DMS53 (cell line): Measurements from ENCODE around the gene SLC1A2.

Experiments used
- DNase-seq: peaks from one replicate; lab custom pipeline; 2025; lab: John Stamatoyannopoulos, UW

The SLC1A2 gene

DNA sequence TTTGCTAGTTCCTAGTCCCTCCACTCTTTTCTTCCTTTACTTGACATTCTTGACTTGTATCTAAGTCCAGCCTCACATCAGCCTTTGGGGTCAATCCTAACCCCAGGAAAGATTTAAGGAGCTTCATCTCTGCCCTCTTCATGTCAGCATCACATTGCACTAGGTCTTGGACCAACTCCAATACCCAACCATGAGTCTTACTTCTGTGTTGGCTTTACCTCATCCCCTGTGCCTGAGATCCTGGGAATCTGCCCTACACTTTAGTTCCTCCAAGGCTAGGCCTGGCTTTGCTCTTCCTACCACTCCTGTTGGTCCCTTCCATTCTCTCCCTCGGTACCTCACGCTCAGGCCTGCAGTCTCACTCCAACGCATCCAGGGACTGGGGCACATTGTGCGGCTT, 117.0 kb downstream of the SLC1A2 start:
- no peak for DNase-seq

DNA sequence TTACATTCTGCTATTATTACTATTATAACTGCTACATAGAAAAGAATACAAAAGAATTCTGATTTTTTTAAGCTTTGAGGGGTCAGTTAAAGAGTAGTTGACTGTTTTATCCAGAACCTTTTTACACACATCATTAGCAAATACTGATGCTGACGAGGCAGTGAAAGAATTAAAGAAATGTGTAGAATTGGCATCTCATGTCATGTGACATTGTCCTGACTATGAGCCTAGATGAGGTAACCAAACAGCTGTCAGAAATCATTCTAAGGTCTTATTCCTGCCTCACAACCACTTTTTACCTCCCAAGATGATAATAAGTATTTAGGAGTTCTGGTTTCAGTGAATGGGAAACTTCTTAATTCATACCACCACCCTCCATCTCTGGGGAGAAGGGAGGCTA, 121.0 kb downstream of the SLC1A2 start:
- no peak for DNase-seq

DNA sequence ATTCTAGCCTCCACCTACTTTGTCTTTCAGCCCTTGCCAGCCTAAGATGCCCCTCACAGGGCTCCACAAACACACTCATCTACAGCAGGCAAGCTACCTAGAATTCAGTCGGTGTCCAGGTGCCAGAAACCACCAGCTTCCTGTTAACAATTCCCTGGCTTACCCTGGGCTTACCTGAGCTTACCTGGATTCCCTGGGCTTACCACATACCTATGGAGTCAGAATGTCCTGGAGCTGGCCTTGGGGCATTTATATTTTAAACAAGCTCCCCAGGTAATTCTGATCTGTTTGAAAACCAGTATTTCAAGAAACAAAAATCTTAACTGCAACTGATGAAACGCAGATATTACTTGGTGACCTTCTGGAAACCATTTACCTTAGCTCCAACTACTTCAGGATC, 123.6 kb downstream of the SLC1A2 start:
- DNase-seq: no peak

DNA sequence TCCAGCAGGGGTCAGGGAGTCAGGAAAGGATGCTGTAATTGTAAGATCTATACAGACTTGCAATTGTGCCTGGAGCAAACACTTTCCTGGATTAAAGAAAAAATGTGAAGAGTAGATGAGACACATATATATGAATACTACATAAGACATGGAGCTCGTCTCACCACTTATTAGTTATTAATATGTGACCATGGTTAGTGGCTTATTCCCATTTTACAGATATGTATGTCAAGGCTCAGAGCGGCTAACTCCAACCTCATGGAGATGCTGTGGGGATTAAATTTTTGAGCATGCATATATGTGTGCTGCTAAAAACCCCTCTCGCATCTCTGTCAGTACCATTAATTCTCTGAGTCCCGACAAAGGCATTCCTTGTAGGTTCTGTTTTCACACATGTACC, 125.7 kb downstream of the SLC1A2 start:
- DNase-seq: no peak

DNA sequence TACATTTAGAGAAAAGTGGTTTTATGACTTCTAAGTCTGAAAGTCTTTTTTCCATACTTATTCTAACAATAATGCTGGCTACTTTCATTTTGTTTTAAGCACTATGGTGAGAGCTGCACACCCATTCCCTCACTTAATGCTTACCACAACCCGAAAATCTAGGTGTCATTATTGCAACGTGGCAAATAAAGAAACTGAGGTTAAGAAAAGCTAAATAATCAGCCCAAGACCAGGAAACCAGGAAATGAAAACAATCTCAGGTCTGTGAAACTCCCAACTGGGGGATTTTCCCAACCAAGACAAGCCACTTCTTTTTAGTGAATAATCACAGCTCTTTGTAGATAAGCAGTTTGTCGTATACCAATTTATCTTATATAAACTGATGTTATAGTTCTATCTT, 126.3 kb downstream of the SLC1A2 start:
- no peak for DNase-seq

DNA sequence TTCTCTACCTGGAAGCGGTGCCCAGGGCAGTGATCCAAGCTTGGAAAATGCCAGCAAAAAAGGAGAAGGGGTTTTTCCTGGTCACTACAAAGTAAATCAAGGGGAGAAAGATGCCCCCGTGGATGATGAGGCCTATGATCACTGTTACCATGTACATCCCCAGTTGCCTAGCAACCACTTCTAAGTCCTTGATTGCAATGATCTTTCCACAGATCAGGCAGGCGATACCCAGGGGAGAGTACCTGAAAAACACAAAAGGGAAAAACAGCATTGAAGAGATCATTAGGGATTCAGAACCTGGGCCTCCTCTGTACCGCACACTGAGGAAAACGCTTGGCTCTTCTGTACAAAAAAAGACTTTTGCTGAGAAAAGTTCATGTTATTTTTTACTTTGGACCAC, 127.1 kb downstream of the SLC1A2 start:
- DNase-seq: peak; percentile 11

DNA sequence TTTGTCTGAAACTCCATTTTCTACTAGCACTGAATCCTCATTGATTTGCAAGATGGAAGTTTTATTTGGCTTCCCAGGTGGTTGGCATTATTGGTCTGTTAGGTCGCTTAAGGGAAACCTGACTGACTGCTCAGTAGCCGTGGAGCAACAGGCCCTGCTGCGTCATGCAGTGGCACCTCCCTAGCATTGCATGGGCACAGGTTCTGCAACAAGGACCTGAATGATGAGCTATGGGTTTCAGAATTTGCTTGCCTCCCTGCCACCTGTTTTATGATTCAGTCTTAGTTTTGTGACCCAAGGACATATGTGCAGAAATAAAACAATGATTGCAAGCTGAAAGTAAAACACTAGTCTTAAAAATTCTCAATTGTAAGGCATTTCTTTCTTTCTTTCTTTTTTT, 128.5 kb downstream of the SLC1A2 start:
- no peak for DNase-seq

DNA sequence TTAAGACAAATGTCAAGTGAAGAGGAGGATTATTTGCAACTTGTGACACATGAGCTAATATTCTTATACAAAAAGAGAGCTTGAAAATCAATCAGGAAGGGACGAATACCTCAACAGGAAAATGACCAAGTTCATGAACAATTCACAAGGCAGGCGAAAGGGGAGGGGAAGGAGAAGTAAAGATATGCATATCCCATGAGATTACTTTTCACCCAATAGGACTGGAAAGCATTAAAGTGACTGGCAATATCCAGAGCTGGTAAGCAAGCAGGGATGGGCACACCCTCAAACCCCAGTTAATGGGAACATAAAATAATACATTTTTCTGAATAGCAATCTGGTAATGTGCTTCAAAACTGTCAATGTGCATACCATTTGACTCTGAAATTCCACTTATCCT, 129.5 kb downstream of the SLC1A2 start:
- no peak for DNase-seq

DNA sequence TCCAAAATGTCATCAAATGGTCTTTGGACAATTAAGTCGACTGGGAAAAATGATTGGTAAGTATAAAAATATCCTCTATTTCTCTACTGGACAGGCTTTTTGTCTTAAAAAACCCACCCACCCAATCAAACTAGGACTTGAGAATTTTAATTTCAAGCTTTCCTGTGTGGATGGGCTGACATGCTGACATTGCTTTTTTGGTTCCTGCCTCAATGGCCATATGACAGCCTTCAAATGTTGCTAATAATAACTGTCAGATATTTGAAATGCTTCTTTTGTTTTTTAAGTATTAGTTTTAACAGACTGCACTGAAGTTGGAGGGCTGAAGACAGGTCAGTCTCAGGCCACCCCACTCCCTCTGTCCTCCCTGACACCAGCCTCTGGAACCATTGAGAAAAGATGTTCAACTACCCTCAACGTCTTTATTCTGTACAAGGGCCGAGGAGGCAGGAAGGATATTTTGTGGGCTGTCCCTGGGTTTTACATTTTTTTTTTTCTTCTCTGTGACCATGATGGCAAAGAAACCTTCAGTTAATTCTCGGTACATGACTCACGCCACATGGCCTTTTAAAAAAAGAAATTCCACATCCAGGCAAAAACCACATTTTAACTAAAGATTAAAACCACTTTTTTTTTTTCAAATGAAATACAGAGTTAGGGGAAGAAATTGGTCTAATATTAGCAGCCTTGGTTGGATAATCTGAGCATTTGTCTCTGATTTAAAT, 130.4 kb downstream of the SLC1A2 start:
- no peak for DNase-seq

DNA sequence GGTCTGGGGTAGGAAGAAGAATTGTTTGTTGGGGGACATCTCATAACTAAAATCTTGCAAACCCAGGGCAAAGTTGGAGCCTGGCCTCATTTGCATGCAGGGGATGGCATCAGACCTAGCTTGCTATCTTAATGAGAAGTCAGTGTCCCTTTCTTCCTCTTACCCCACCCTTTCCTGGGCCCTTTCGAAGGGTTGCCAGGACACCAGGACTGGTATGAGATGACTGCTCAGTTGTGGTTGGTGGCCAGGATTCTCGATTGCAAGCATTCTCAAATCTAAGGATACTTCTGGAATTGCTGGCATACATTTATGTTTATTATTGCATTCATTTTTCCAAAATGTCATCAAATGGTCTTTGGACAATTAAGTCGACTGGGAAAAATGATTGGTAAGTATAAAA, 131.0 kb downstream of the SLC1A2 start:
- no peak for DNase-seq

DNA sequence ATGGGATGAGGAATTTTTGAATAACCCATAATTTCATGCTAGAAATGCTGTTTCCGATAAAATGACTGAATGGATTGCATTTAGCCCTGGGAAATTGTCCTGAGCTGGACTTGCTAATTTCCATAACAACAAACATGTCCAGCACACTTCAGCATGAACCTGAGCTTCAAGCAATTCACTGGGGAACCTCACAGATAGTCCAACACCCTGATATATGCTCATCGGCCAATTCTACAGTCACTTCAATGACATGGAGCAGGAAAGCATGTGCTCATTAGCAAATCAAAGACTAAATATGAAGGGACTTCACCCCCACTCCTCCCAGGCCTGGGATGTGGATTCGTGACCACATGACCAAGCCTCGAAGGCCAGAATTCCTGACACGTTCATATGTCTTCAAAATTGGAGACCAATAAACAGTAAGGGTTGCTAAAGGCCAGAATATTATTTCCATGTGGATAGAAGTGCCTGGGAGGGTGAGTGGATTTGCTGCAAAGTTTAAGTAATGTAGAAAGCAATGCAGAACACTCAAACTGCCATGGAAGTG, 131.9 kb downstream of the SLC1A2 start:
- no peak for DNase-seq

DNA sequence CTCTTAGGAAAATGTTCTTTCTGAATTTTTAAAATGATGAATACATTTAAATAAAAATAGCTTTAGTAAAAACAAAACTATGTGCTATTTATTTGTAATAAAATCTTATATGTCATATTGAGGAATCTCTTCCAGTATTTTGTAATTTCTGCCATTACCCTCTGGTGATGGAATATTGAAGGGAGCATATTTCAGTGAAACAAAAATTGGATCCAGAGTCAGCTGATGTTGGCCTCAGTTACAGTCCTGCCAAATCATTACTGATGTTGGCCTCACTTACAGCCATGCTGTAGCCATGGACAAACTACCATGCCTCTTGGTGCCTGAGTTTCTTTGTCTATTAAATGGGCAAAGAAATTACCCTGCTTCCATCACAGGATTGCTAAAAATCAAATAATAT, 133.2 kb downstream of the SLC1A2 start:
- DNase-seq: no peak

DNA sequence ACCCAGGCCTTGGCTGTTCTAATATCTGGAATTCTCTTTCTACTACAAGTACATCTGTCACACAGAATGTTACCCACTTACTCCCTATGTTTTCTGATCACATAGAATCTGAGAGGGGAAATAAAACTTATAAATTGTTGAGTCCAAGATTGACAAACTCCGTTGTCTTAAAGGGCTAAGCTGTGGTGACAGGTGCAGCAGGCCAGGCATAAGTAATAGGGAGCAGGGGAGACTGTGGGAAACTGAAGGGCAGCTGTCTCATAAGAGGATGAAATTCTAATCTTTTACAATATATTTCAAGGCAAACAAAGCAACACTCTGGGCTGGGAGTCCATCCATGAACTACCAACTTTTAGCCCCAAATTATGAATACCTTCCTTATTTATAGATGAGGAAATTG, 133.9 kb downstream of the SLC1A2 start:
- DNase-seq: no peak

DNA sequence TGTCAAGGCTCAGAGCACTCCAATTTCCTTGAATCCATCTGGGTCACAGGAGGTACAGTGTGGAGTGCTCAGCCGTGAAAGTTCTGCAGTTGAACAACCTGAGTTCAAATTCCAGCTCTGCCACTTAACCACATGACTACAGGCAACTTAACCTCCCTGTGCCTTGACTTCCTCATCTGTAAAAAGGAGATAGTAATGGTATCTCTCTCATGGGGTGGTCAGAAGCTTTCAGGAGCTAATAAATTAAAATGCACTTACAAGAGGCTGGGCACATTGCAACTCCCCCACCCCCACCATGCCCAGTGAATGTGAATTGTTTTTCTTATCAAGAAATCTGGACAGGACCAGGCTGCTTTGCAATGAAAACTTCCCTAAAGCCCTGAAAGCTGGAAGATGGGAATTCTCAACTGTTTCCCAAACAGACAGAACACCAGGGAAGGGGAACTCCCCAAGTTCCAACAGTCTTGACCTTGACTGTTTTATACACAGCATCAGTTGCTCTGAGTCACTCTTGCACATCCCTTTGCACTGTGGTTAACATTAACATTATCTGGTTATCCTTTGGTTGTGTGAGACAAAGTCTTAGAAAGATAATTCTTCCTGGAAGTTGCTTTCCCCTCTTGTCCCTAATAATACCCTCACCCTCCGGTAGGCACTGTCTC, 137.0 kb downstream of the SLC1A2 start:
- no peak for DNase-seq

DNA sequence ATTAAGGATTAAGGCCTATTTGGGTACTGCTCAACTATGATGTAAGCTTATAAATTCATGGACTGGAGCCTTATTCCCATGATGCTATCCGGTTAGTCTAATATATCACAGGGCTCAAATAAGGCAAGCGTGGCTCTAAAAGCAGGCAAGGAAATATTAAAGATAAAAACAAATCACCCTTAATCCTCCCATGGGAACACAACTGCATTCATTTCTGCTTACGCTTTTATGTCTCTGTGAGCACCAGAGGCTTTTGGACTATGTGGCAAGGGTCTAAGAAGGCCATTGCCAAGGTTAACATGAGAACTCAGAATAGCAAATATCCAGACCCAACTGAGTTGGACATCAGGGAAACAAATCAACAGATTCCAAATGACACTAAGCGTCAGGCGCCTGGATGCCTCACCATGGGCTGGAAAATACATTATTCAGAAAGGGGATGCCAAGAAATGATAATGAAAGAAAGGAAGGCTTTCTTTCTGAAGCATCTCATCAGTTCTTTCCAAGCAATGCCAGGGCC, 138.1 kb downstream of the SLC1A2 start:
- DNase-seq: no peak

DNA sequence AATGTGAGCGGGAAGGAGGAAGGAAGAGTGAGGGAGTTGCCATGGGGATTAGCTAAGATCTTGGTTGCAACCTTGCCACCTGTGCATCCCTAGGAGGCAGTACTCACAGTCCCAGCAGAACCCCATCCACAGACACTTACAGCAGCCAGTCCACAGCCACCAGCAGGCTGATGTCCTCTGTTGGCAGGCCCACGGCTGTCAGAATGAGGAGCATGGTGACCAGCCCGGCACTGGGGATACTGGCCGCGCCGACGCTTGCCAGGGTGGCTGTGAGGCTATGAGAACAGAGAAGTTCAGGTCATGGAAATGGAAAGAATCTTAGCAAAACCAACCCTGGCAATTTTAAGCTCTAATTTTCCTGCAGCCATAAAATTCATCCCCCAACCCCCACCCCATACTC, 138.6 kb downstream of the SLC1A2 start:
- DNase-seq: no peak

DNA sequence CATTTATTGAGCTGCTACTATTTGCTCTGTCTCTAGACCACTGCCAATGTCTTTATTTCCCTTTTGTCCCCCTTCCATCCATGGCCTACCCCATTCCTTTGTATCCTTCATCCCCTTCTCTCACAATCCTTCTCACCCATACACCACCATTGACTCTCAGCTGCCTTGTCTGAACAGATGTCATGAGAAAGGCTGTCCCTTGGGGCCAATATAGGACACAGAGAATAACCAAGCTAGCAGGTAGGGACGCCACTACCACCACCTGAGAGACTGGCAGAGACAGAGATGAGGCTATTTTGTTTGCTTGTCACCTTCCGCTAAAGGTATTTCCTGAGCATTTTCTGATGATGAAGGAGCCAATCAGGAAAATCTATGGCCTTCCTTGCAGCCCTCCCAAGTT, 141.5 kb downstream of the SLC1A2 start:
- DNase-seq: no peak

DNA sequence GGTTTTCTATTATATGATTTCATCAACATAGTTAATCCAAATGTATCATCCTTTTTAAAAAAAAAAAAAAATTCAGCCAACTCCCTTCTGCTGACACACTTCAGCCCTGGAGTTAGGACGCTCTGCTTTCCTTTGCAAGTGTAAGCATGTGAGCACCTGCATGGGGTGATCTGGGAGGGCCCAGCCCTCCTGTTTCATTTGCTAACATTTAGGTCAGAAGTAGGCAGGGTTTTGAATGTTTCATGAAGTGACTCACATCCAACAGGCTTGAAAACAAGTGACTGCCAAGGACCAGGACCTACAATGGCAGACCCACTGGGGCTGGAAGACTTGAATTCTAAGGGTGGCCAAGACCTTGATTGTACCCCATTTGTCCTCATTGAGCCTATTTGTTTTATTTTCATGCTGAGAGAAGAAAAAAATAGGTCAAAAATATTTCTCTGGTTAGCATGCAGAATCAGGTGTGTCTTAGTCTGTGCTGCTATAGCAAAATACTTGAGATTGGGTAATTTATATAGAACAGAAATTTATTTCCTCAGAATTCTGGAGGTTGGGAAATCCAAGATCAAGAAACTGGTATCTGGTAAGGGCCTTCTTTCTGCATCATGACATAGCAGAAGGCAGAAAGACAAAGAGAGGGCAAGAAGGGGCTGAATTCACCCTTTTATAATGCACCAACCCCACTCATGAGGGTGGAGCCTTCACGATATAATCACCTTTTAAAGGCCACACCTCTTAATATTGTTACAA, 142.8 kb downstream of the SLC1A2 start:
- DNase-seq: peak; percentile 16

DNA sequence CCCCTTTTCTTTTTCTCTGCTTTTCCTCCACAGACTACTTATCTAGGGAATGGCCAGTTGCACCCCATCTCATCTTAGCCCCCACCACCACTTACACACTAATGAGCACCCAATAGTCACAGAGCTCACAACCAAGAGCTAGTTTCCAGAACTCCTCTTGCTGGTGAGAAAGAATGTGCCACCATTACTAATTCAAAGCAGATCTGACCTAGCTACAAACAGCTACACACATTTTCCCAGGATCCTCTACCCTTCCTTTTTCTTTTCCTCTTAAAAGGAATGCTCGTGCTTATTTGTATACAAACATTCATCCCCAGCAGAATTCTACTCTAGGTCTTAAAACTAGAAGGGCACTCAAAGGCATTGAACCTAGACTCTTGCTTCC, 143.6 kb downstream of the SLC1A2 start:
- DNase-seq: no peak

DNA sequence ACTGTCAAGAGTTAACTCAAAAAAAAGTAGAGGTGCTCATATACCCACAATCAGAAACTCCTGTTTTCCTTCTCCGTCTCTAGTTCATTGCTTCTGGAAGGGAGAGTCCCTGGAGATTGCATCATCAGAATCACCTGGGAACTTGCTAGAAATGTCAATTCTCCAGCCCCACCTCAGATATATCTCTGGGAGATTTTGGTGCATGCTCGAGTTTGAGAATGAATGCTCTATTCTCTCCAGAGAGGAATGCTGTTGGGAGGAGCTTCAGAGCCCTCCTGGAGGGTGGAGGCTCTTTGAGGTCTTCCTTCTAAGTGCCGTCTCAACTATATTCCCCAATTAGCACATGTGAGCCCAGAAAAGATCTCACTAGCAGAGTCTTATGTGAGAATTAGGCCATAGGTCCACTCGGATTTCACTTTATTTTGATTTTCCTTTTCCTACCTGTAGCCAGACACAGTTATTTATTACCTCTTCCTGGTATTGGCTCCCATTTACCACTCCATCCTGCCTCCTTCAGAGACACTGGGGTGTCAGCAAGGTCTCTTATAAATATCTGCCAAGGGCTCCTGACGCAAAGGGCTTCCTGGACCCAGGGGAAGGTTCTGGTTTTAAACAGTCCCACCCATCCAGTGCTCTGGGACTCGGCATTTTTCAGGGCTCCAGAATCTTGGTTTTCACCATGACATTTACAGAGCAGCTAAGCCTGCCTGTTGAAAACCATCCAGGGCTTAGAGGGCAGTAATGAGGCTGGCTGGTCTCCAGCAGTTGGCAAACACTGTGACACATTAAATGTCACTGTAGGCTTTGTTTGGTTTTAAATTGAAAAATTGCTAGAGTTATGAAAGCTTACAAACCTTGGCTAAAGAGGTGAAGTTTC, 144.2 kb downstream of the SLC1A2 start:
- peak; percentile 49 for DNase-seq

DNA sequence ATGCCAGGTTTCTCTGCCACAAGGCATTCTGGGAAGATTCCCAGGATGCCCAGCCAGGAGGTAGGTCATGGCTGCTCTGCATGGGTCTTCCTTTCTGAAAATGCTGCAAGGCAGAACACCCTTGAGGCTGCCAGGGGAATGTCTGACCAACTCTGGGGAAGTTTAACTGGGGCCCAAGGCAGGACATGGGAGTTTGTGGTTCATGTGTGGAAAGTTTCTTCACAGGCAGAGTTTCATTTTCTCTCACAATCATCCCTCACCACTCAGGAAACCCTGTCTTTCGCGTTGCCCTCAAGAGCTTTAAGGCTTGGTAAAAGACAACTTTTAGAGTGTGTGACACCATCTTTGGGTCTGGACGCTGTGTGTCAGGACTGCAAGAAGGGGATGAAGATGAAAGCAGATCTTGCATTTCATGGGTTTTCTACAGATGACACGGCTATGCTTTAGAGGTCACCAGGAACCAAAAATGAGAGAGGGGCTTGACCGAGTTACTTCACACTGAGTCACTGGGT, 146.9 kb downstream of the SLC1A2 start:
- DNase-seq: no peak

DNA sequence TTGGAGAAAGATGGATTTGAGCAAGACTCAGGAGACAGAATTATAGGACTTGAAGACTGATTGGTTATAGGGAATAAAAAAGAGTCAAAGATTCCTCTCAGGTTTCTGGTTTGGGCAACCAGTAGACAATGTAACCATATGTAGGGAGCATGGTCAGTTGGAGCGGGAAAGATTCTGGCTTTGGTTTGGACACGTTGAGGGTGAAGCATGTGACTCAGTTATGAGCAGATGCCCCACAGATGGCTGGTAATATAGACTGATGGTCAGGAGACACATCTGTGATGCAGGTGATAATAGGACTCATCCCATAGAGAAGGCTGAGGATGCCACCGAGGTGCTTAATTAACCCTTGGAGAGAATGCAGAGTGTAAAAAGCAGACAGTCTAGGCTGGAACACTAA, 148.3 kb downstream of the SLC1A2 start:
- no peak for DNase-seq
